Ishikawa (cell line): ENCODE measurements around the gene ADAM17.

ENCODE experiments used
- CREB1 ChIP-seq: IDR thresholded peaks from 2 replicates; pipeline ENCODE4 v1.6.1; 2012; ENCODE audit warnings: low read depth
- EP300 ChIP-seq: IDR thresholded peaks from 2 replicates; pipeline ENCODE4 v1.6.1; 2012; ENCODE audit warnings: borderline replicate concordance
- FOXM1 ChIP-seq: IDR thresholded peaks from 2 replicates; pipeline ENCODE4 v1.6.1; 2012; ENCODE audit warnings: low read depth, borderline replicate concordance
- RAD21 ChIP-seq: IDR thresholded peaks from 2 replicates; pipeline ENCODE4 v1.6.1; 2012; ENCODE audit warnings: low read depth
- TCF12 ChIP-seq: IDR thresholded peaks from 2 replicates; pipeline ENCODE4 v1.6.1; 2012; ENCODE audit warnings: low read depth
- YY1 ChIP-seq: IDR thresholded peaks from 2 replicates; pipeline ENCODE4 v1.6.1; 2012; ENCODE audit warnings: low read depth
- TF ChIP-seq, protein P1 (sequence below): IDR thresholded peaks from 2 replicates; pipeline ENCODE4 v1.6.1; 2012; ENCODE audit warnings: low read depth, mild to moderate bottlenecking
- TF ChIP-seq, protein P2 (sequence below): IDR thresholded peaks from 2 replicates; pipeline ENCODE4 v1.6.1; 2012
- TF ChIP-seq, protein P3 (sequence below): IDR thresholded peaks from 2 replicates; pipeline ENCODE4 v1.6.1; 2012

DNA sequence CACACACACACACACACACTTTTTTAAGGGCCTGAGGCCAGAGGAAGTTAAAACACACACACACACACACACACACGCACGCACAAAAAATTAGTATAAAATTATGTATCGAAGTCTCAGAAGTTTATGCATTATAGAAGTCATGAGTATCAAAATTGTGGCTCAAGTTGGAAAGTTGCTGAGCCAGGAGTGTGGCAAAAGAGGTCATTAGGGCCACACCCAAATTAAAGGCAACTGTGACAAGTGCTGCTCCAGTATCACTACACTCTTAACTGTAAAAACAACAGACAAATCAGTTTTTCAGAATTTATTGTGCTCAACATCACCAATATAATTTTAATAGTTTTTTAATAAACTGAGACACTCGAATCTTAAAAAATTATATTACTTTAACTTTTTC is 38.3 kb upstream of the ADAM17 start:
- no peak for TF ChIP-seq RAD21
- no peak for TF ChIP-seq TCF12
- TF ChIP-seq CREB1, result no peak
- TF ChIP-seq FOXM1, result no peak
- TF ChIP-seq, protein P1, sequence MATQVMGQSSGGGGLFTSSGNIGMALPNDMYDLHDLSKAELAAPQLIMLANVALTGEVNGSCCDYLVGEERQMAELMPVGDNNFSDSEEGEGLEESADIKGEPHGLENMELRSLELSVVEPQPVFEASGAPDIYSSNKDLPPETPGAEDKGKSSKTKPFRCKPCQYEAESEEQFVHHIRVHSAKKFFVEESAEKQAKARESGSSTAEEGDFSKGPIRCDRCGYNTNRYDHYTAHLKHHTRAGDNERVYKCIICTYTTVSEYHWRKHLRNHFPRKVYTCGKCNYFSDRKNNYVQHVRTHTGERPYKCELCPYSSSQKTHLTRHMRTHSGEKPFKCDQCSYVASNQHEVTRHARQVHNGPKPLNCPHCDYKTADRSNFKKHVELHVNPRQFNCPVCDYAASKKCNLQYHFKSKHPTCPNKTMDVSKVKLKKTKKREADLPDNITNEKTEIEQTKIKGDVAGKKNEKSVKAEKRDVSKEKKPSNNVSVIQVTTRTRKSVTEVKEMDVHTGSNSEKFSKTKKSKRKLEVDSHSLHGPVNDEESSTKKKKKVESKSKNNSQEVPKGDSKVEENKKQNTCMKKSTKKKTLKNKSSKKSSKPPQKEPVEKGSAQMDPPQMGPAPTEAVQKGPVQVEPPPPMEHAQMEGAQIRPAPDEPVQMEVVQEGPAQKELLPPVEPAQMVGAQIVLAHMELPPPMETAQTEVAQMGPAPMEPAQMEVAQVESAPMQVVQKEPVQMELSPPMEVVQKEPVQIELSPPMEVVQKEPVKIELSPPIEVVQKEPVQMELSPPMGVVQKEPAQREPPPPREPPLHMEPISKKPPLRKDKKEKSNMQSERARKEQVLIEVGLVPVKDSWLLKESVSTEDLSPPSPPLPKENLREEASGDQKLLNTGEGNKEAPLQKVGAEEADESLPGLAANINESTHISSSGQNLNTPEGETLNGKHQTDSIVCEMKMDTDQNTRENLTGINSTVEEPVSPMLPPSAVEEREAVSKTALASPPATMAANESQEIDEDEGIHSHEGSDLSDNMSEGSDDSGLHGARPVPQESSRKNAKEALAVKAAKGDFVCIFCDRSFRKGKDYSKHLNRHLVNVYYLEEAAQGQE, result no peak
- TF ChIP-seq, protein P2, sequence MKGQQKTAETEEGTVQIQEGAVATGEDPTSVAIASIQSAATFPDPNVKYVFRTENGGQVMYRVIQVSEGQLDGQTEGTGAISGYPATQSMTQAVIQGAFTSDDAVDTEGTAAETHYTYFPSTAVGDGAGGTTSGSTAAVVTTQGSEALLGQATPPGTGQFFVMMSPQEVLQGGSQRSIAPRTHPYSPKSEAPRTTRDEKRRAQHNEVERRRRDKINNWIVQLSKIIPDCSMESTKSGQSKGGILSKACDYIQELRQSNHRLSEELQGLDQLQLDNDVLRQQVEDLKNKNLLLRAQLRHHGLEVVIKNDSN, result no peak
- TF ChIP-seq EP300, result no peak
- TF ChIP-seq, protein P3, sequence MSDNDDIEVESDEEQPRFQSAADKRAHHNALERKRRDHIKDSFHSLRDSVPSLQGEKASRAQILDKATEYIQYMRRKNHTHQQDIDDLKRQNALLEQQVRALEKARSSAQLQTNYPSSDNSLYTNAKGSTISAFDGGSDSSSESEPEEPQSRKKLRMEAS, result no peak
- no peak for TF ChIP-seq YY1
